ENCODE measurements around the gene ANKRD62.
A peak's percentile ranks its signal among the peaks of the same experiment; 100 is the strongest.

Gene ANKRD62

DNA sequence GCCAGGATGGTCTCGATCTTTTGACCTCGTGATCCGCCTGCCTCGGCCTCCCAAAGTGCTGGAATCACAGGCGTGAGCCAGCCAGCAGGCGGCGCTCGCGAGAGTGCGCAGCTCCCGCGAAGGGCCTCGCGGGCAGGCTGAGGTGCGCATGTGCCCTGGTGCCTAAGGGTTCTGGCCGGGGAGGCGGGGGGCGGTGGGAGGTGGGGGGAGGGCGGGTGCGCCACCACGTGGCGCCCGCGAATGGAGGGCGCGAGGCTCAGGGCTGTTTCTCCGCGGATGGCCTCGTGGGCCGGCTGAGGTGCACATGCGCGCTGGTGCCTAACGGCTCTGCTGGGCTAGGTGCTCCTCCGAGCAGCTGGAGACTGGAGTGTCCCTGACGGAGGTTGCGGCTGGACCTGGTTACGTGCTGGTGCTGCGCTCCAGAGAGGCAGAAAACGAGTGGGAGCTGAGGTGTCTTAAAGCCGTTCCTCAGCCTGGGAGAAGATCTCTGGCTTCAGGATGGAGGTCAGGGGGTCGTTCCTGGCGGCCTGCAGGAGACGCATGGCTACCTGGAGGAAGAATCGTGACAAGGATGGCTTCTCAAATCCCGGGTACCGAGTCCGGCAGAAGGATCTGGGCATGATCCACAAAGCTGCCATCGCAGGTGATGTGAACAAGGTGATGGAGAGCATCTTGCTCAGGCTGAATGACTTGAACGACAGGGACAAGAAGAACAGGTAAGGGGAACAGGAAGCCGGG lies at the start of gene ANKRD62:
ANKRD62 (plus strand) TSS at position 324 of the 738 bp plus-strand sequence; CDS start at position 499, 175 bp downstream.
- no peak for DNase-seq (ENCODE audit: low spot score)

GRCh38 chr18:12044591-12044990 lies 49.1 kb upstream of the ANKRD62 start:
- DNase-seq (ENCODE audit: low spot score) = no peak

GRCh38 chr18:12046046-12046750 lies 47.4 kb upstream of the ANKRD62 start:
- no peak for DNase-seq (ENCODE audit: low spot score)

DNA sequence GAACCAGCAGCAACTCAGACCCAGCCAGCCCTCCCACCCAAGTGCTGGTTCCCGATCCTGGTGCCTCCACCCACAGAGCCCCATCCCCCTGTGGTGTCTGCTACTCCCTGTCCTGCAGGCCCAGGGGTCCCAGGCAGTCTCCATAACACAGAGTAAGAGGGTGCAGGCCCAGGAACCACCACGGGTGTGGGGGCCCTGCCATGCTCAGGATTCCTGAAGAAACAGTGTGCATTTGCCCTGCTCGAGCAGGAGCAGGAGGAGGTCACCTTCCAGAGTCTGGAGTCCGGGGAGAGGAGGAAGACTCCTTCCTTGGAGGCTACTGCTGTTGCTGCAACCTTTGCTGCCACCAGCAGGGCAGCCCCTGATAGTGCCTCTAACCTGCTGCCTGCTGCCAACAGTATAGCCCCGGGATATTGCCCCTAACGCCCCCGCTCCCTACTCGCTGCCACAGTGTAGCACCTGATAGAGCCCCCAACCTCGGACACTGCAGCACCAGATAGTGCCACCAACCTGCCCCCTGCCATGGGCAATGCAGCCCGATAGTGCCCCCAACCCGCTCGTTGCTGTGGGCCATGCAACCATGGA lies 46.8 kb upstream of the ANKRD62 start:
- no peak for DNase-seq (ENCODE audit: low spot score)

- DNase-seq (ENCODE audit: low spot score) = no peak
These were observed 45.4 kb upstream of the ANKRD62 start for GRCh38 chr18:12048010-12048826.

- DNase-seq (ENCODE audit: low spot score) = peak; percentile 31
These were observed 44.8 kb upstream of the ANKRD62 start for GRCh38 chr18:12048827-12049175.

- DNase-seq (ENCODE audit: low spot score) = no peak
These were observed 43.4 kb upstream of the ANKRD62 start for GRCh38 chr18:12049978-12050811.

DNA sequence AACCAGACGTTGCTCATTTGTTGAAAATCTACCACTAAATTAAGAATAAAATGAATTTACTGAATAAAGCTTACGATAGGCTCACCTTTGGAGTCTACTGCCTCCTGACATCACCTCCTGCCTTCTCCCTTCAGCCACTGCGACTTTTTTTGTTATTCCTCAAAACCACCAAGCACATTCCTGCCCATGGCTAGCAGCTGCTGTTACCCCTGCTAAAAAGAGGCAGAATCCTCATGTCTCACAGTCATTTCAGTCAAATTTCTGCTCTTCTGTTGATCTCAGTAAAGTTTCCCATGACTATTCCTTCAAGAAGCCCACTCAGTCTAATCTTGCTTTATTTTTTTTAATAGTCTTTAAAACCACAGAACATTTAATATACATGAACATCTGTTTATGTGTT lies 40.8 kb upstream of the ANKRD62 start:
- no peak for DNase-seq (ENCODE audit: low spot score)

GRCh38 chr18:12053289-12053688 lies 40.4 kb upstream of the ANKRD62 start:
- DNase-seq (ENCODE audit: low spot score) = no peak

- DNase-seq (ENCODE audit: low spot score) = no peak
These were observed 37.4 kb upstream of the ANKRD62 start for GRCh38 chr18:12056034-12056883.

- no peak for DNase-seq (ENCODE audit: low spot score)
These were observed 36.7 kb upstream of the ANKRD62 start for GRCh38 chr18:12056884-12057402.

DNA sequence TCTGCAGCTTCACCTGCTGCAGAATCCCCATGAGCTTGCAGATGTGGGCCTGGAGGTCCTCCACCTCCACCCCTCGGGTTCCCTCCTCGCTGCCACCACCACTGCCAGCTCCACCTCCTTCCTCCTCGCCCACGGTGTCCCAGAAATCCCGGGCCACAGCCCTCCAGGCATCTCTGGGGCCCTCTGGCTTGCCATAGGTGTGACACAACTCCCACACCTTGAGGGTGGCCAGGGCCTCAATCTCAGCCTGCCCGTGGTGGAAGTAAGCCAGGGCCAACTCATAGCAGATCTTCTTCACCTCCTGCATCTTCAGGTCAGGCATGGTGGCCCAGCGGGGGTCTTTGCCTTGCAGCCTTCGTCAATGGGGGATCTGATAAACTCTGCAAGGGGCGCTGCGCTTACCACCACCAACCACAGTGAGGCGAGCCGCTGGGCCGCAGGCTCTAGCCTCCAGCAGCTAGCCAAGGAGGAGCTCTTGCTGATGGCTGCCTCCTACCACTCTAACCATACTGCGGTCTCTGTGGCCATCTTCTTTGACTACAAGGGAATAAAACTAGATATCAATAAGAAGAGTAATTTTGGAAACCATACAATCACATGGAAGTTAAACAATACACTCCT lies 36.1 kb upstream of the ANKRD62 start:
- DNase-seq (ENCODE audit: low spot score) = no peak

- no peak for DNase-seq (ENCODE audit: low spot score)
These were observed 34.1 kb upstream of the ANKRD62 start for GRCh38 chr18:12059334-12060181.

- DNase-seq (ENCODE audit: low spot score) = peak; percentile 51
These were observed 33.3 kb upstream of the ANKRD62 start for GRCh38 chr18:12060182-12060870.

DNA sequence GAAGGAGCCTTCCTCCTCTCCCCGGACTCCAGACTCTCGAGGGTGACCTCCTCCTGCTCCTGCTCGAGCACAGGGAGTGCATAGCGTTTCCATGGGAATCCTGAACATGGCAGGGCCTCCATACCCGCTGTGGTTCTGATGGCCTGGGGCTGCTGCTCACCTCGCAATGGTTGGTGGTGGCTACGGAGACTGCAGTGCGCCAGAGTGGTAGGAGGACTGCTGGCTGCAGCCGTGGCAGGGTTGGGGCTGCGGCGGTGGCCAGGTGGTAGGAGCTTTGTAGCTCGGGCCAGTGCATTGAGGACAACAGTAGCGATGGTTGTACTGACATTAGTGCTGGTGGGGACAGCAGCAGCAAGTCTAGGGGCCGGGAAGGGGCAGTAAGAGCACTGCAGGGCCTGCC lies 32.0 kb upstream of the ANKRD62 start:
- no peak for DNase-seq (ENCODE audit: low spot score)

- DNase-seq (ENCODE audit: low spot score) = no peak
These were observed 30.7 kb upstream of the ANKRD62 start for GRCh38 chr18:12062974-12063373.

GRCh38 chr18:12064086-12064763 lies 29.4 kb upstream of the ANKRD62 start:
- DNase-seq (ENCODE audit: low spot score) = no peak

DNA sequence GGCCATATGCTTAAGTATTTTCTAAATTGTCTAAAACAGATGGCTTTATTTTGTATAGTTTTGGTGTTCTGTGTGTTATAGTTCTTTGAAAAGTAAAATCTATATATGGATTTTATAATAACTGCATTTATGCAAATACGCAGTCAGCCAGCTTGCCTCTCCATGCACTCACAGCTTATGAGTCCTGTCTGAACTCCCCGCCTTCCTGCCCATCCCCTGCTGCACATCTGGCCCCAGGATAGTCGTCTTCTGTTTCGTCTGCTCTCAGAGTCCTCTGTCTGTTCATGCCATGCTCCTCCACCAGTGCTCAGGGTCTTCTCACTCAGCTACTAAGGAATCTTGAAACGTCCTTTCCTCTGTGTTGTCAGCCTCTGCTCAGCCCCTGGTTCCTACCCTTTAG lies 28.2 kb upstream of the ANKRD62 start:
- DNase-seq (ENCODE audit: low spot score) = no peak
